Measurements from ENCODE around the gene PPOX.

- no peak for TF ChIP-seq CTCF (IDR thresholded peaks at IDR 0.05; ENCODE audit: insufficient read depth, low read length, poor library complexity, severe bottlenecking)
- no peak for TF ChIP-seq EZH2phosphoT487 (conservative IDR thresholded peaks at IDR 0.05; ENCODE audit: low read length)
These were observed 32.7 kb downstream of the PPOX start, which contains the start of gene ADAMTS4 for GRCh38 chr1:161198897-161199431.
